ENCODE measurements around the gene AFDN.

- no peak for TF ChIP-seq POLR2AphosphoS5 (IDR thresholded peaks at IDR 0.05)
- TF ChIP-seq CTCF (IDR thresholded peaks at IDR 0.05): no peak
- TF ChIP-seq POLR2A (IDR thresholded peaks at IDR 0.05): no peak
- no peak for TF ChIP-seq EP300 (IDR thresholded peaks at IDR 0.05)
These were observed 143.5 kb downstream of the AFDN start for GRCh38 chr6:167970230-167970629.

Measured in upper lobe of left lung (tissue), 4 donors.